NCI-H2029 (cell line): ENCODE measurements around the gene SORCS3.

Source experiments
- DNase-seq: peaks from one replicate; lab custom pipeline; 2025; lab: John Stamatoyannopoulos, UW

SORCS3 gene

GRCh38 chr10:104646146-104646545 lies 5.1 kb downstream of the SORCS3 start:
- DNase-seq = no peak

GRCh38 chr10:104648421-104648820 lies 7.3 kb downstream of the SORCS3 start:
- no peak for DNase-seq

GRCh38 chr10:104650072-104650471 lies 9.0 kb downstream of the SORCS3 start:
- DNase-seq = no peak

GRCh38 chr10:104650635-104651331 lies 9.7 kb downstream of the SORCS3 start:
- no peak for DNase-seq

- no peak for DNase-seq
These were observed 15.9 kb downstream of the SORCS3 start for GRCh38 chr10:104657036-104657435.

- DNase-seq = no peak
These were observed 16.4 kb downstream of the SORCS3 start for GRCh38 chr10:104657457-104657856.

GRCh38 chr10:104658067-104658466 lies 17.0 kb downstream of the SORCS3 start:
- no peak for DNase-seq

- DNase-seq = no peak
These were observed 18.7 kb downstream of the SORCS3 start for GRCh38 chr10:104659809-104660208.

- no peak for DNase-seq
These were observed 22.0 kb downstream of the SORCS3 start for GRCh38 chr10:104663076-104663475.

- DNase-seq = no peak
These were observed 22.5 kb downstream of the SORCS3 start for GRCh38 chr10:104663563-104663962.

GRCh38 chr10:104664205-104664604 lies 23.1 kb downstream of the SORCS3 start:
- DNase-seq = no peak

- DNase-seq = no peak
These were observed 24.1 kb downstream of the SORCS3 start for GRCh38 chr10:104665174-104665573.

- no peak for DNase-seq
These were observed 25.0 kb downstream of the SORCS3 start for GRCh38 chr10:104666106-104666505.

GRCh38 chr10:104676874-104677273 lies 35.8 kb downstream of the SORCS3 start:
- no peak for DNase-seq

GRCh38 chr10:104678658-104679057 lies 37.6 kb downstream of the SORCS3 start:
- no peak for DNase-seq

GRCh38 chr10:104680467-104681401 lies 39.6 kb downstream of the SORCS3 start:
- DNase-seq = no peak

GRCh38 chr10:104681485-104681884 lies 40.4 kb downstream of the SORCS3 start:
- no peak for DNase-seq

GRCh38 chr10:104683567-104683966 lies 42.5 kb downstream of the SORCS3 start:
- DNase-seq = no peak

GRCh38 chr10:104686829-104687228 lies 45.7 kb downstream of the SORCS3 start:
- DNase-seq = no peak

GRCh38 chr10:104688251-104689042 lies 47.4 kb downstream of the SORCS3 start:
- no peak for DNase-seq

GRCh38 chr10:104689105-104689504 lies 48.0 kb downstream of the SORCS3 start:
- DNase-seq = no peak

GRCh38 chr10:104689547-104689946 lies 48.5 kb downstream of the SORCS3 start:
- DNase-seq = no peak
